GM12891 (cell line): ENCODE results near the gene TBCA.

Experiments used
- POLR2A ChIP-seq: IDR thresholded peaks from 2 replicates; pipeline ENCODE4 v1.6.1; 2011; ENCODE audit warnings: low read depth, low read length, control low read depth
- TAF1 ChIP-seq: IDR thresholded peaks from 2 replicates; pipeline ENCODE4 v1.6.1; 2011; ENCODE audit warnings: low read depth, low read length, control low read depth

GRCh38 chr5:77642738-77643653 is 133.1 kb downstream of the TBCA start:
- TF ChIP-seq TAF1 (no peak), POLR2A (no peak)
